Muscle layer of duodenum (tissue), 2 donors: ENCODE results near the gene XPR1.
"Not testable (repeated sequence)": the region's sequence is repeated elsewhere in the genome, so short reads cannot be mapped to it uniquely, and the experiment has no call there.

Experiments
- H3K27ac ChIP-seq: one replicate; pipeline ENCODE4 v1.7.0; 2013; ENCODE audit warnings: mild to moderate bottlenecking, low read length
- H3K27me3 ChIP-seq: one replicate; pipeline ENCODE4 v1.7.0; 2013; ENCODE audit warnings: low read depth, mild to moderate bottlenecking, control low read depth, low read length
- H3K36me3 ChIP-seq, 2 donors: one replicate each; pipeline ENCODE4 v1.7.0; 2013; ENCODE audit warnings: low read length in 2 of 2, control low read depth in 1 of 2, mild to moderate bottlenecking in 1 of 2; ENCODE audit not compliant: insufficient read depth in 2 of 2, control insufficient read depth in 1 of 2
- H3K4me1 ChIP-seq, 2 donors: one replicate each; pipeline ENCODE4 v1.7.0; 2013; ENCODE audit warnings: low read length in 2 of 2, mild to moderate bottlenecking in 2 of 2, control low read depth in 1 of 2, moderate library complexity in 1 of 2; ENCODE audit not compliant: insufficient read depth in 2 of 2, control insufficient read depth in 1 of 2
- H3K4me3 ChIP-seq, 2 donors: one replicate each; pipeline ENCODE4 v1.7.0; 2013; ENCODE audit warnings: low read length in 2 of 2, low read depth in 1 of 2, mild to moderate bottlenecking in 1 of 2
- H3K9me3 ChIP-seq, 2 donors: one replicate each; pipeline ENCODE4 v1.7.0; 2013; ENCODE audit warnings: low read length in 2 of 2, control low read depth in 1 of 2, mild to moderate bottlenecking in 1 of 2; ENCODE audit not compliant: control insufficient read depth in 1 of 2
- donor health status: healthy.

Gene XPR1

GRCh38 chr1:180816132-180816531, 184.3 kb downstream of the XPR1 start:
- Histone ChIP-seq H3K9me3 (peaks cover 0 to 2% of the 10 kb centered on the region in 2 donors), H3K27me3 (no peaks in the 10 kb centered on the region), H3K4me3 (no peak overlapping the region), H3K27ac (no peak overlapping the region), H3K36me3 (peaks cover 0 to 20% of the 10 kb centered on the region in 2 donors), H3K4me1 (no peaks in the 10 kb centered on the region)

DNA sequence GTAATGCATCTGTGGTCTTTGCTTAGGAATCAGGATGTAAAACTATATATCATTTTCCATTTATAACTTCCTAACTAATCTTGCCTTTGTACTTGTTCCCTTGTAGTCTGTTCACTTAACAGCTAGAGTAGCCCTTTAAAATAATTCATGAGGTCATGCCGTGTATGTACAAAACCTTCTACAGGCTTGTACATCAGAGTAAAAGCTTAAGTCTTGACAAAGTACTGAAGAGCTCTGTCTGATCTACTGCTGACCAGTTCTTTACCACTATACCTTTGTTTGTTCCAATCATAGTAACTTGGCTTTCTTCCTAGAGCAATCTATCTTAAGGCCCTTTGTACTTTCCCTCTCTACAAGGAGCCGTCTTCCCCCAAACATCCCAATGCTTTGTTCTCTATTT, 190.1 kb downstream of the XPR1 start:
- H3K4me3 ChIP-seq = no peak overlapping the region
- no peak overlapping the region for H3K27ac ChIP-seq
- peaks cover 8 to 9% of the 10 kb centered on the region in 2 donors for H3K36me3 ChIP-seq
- H3K27me3 ChIP-seq = no peaks in the 10 kb centered on the region
- peaks cover 0 to 3% of the 10 kb centered on the region in 2 donors for H3K9me3 ChIP-seq
- no peaks in the 10 kb centered on the region for H3K4me1 ChIP-seq

DNA sequence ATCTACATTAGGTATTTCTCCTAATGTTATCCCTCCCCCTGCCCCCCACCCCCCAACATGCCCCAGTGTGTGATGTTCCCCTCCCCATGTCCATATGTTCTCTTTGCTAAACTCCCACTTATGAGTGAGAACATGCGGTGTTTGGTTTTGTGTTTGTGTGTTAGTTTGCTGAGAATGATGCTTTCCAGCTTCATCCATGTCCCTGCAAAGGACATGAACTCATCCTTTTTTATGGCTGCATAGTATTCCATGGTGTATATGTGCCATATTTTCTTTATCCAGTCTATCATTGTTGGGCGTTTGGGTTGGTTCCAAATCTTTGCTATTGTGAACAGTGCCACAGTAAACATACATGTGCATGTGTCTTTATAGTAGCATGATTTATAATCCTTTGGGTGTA, 199.7 kb downstream of the XPR1 start:
- H3K27ac ChIP-seq, H3K4me1 ChIP-seq, H3K4me3 ChIP-seq, H3K9me3 ChIP-seq, H3K27me3 ChIP-seq: not testable (repeated sequence)
- peaks cover 0 to 13% of the 10 kb centered on the region in 2 donors for H3K36me3 ChIP-seq

GRCh38 chr1:180833180-180833579, 201.4 kb downstream of the XPR1 start:
- not testable (repeated sequence) for H3K9me3 ChIP-seq, H3K27ac ChIP-seq, H3K4me3 ChIP-seq, H3K4me1 ChIP-seq, H3K27me3 ChIP-seq
- H3K36me3 ChIP-seq = peaks cover 0 to 13% of the 10 kb centered on the region in 2 donors

DNA sequence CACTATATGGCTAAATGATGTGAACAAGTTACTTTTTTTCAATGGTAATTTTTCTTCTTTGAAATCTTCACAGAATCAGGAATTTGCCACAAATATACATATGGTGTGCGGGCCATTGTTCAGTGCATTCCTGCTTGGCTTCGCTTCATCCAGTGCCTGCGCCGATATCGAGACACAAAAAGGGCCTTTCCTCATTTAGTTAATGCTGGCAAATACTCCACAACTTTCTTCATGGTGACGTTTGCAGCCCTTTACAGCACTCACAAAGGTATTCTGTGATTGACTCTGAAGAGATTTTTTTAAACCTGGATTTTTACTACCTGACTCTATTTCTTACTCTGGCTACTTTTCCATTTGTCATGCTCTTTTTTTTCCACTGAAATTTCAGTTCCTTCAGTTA, 204.6 kb downstream of the XPR1 start:
- Histone ChIP-seq H3K4me3 (no peak overlapping the region), H3K27me3 (no peaks in the 10 kb centered on the region), H3K9me3 (peaks cover 0 to 2% of the 10 kb centered on the region in 2 donors), H3K27ac (no peak overlapping the region), H3K4me1 (no peaks in the 10 kb centered on the region), H3K36me3 (peaks cover 0 to 9% of the 10 kb centered on the region in 2 donors)

DNA sequence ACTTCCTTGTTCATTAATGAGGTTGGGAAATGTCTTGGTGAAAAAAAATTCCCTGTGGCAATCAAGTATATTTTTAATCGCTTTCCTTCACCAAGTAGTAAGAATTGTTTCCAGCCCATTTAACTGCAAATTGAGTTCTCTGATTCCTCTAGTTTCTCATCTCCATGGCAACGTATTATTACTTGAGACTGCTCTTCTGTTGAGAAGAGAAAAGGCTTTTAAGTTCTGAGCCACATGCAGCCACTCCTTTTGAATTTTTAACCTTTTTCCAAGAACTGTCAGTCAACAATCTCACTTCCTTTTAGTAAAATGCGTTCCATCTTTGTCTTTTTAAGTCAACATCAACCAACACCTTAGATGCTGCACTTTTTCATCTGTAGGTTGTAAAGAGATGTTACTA, 205.2 kb downstream of the XPR1 start:
- H3K27ac ChIP-seq = no peak overlapping the region
- H3K4me3 ChIP-seq = no peak overlapping the region
- no peaks in the 10 kb centered on the region for H3K27me3 ChIP-seq
- H3K4me1 ChIP-seq = no peaks in the 10 kb centered on the region
- peaks cover 0 to 2% of the 10 kb centered on the region in 2 donors for H3K9me3 ChIP-seq
- peaks cover 0 to 9% of the 10 kb centered on the region in 2 donors for H3K36me3 ChIP-seq

DNA sequence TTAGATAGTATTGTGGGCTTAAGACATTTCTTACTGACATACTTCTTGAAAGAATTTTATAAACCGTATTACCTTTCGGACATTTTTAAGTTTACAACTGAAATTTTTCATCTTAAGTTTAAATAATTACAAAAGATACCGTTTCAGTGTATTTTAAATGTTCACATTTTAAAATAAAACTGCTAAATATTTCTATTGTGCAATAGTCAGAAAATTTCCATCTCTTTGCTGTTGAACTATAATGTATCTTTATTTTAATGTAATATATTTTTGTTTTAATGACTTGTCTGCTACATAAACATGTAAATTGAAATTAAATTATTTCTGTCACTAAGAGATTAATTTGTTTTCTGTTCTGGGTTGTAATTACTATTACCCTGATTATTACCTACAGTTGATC, 206.7 kb downstream of the XPR1 start:
- no peaks in the 10 kb centered on the region for H3K4me1 ChIP-seq
- H3K4me3 ChIP-seq = no peak overlapping the region
- peaks cover 0 to 9% of the 10 kb centered on the region in 2 donors for H3K36me3 ChIP-seq
- H3K27ac ChIP-seq = no peak overlapping the region
- H3K27me3 ChIP-seq = no peaks in the 10 kb centered on the region
- no peaks in the 10 kb centered on the region for H3K9me3 ChIP-seq

DNA sequence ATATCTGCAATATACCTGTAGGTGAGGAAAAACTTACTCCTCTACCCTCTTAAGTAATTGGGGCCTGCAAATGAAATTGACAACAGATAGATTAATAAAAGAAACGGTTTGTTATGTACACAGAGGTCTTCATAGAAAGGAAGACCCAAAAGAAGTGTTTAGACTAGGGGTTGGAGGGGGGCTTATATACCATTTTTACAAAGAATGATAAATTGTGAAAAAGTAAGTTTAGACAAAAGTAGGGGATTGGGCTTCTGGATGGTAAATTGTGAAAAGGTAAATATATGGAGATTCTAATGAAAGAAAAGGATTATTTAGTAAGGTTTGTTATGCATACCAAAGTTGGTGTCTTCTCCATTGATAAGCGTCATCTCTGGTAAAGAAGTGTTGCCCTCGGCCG, 207.7 kb downstream of the XPR1 start:
- Histone ChIP-seq H3K27me3 (no peaks in the 10 kb centered on the region), H3K9me3 (no peaks in the 10 kb centered on the region), H3K4me1 (no peaks in the 10 kb centered on the region), H3K4me3 (no peak overlapping the region), H3K27ac (no peak overlapping the region), H3K36me3 (peaks cover 0 to 7% of the 10 kb centered on the region in 2 donors)

DNA sequence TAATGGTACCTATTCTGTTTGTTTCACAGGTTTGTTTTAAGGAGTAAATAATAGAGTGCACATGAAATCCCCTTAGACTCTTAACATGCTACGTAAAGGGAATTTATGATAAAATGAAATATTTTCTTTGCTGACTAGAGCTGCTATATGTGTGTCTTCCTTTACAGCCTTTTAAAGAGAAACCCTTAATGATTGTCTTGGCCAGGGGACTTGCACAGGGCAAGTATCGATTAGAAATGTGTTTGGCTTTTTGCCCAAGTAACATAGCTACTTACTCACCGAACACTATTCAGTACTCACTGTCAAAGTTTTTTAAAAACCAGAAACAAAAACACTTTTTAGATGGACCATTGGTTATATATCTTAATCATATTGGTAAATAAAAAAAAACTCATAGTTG, 209.6 kb downstream of the XPR1 start:
- no peak overlapping the region for H3K27ac ChIP-seq
- H3K36me3 ChIP-seq = no peaks in the 10 kb centered on the region
- no peak overlapping the region for H3K4me3 ChIP-seq
- H3K27me3 ChIP-seq = no peaks in the 10 kb centered on the region
- H3K4me1 ChIP-seq = no peaks in the 10 kb centered on the region
- no peaks in the 10 kb centered on the region for H3K9me3 ChIP-seq

DNA sequence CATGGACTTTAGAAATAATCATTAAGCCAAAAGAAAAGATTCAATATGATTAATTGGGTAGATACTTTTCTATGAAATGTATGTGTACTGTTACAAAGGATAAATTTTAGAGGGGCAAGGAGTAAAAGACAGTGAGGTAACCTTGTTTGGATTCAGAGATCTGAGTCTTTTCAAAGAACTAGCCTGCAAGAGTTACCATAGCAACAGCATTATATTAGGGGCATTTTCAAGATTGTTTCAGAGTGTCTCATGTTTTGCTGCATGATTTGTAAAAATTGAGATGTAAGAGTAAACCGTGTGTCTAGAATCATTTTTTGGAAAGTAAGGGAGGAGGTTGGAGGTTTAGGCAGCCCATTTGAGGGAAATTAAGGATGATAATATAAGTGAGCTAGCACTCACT, 210.2 kb downstream of the XPR1 start:
- Histone ChIP-seq H3K9me3 (no peaks in the 10 kb centered on the region), H3K36me3 (no peaks in the 10 kb centered on the region), H3K4me3 (no peak overlapping the region), H3K27me3 (no peaks in the 10 kb centered on the region), H3K27ac (no peak overlapping the region), H3K4me1 (no peaks in the 10 kb centered on the region)

DNA sequence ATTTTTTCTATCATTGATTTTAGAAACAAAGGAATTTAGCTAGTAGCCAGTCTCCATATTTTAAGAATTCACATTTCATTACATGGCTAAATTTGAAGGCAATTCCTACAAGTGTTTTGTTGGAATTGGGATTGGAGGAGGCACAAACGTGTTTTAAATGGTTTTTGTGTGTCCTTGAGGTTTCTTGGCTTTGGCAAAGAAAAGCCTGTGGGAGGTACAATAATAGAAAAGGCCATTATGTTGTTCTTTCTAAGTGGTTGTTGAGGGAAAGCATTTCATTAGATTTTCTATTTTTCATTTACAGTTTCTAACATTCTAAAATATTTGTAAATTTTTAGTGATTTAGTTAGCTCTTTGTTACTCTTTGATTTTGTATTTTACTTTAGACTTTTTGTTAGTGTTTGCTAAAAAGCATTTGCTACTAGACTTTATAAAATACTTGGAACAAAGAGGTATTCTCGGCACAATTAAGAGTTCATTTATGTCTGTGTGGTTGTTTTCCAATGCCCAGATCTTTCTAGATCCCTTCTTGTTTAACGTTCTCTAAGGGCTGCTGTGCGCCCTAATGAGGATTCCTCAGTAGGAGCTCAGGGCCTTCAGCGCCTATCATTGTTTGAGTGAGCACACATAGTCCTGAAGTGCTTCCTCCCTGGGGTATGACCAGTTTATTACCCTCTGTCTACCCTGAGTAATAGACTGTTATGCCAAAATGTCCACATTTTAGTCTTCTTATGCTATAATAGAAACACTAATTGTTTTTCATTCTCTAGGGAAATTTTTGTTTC, 210.9 kb downstream of the XPR1 start:
- Histone ChIP-seq H3K27me3 (no peaks in the 10 kb centered on the region), H3K36me3 (no peaks in the 10 kb centered on the region), H3K27ac (no peak overlapping the region), H3K9me3 (no peaks in the 10 kb centered on the region), H3K4me1 (no peaks in the 10 kb centered on the region), H3K4me3 (no peak overlapping the region)

- Histone ChIP-seq H3K36me3 (no peaks in the 10 kb centered on the region), H3K4me1 (no peaks in the 10 kb centered on the region), H3K4me3 (no peak overlapping the region), H3K27ac (no peak overlapping the region), H3K27me3 (no peaks in the 10 kb centered on the region), H3K9me3 (no peaks in the 10 kb centered on the region)
Observed at GRCh38 chr1:180845352-180845751, 213.5 kb downstream of the XPR1 start.
